Osteocyte (in vitro differentiated cells): ENCODE results near the gene CADPS2. TPM values are rescaled to one million over a fixed set of nuclear protein-coding genes. Genes with fewer than 3 reads are reported as not detected.

ENCODE experiments used
- DNase-seq: peaks from one replicate; pipeline ENCODE4 v3.0.0; 2021; ENCODE audit warnings: mixed read lengths; ENCODE audit not compliant: unreplicated experiment; ENCODE audit errors: extremely low spot score
- H3K27ac Mint-ChIP-seq: one replicate; pipeline ENCODE4 v1.8.0; 2021; ENCODE audit warnings: mild to moderate bottlenecking, mixed read lengths; ENCODE audit not compliant: unreplicated experiment
- H3K27me3 Mint-ChIP-seq: one replicate; pipeline ENCODE4 v1.8.0; 2021; ENCODE audit warnings: mixed read lengths; ENCODE audit not compliant: unreplicated experiment
- H3K36me3 Mint-ChIP-seq: one replicate; pipeline ENCODE4 v1.8.0; 2021; ENCODE audit warnings: mixed read lengths; ENCODE audit not compliant: unreplicated experiment
- H3K4me1 Mint-ChIP-seq: one replicate; pipeline ENCODE4 v1.8.0; 2021; ENCODE audit warnings: mixed read lengths; ENCODE audit not compliant: unreplicated experiment
- H3K4me3 Mint-ChIP-seq: one replicate; pipeline ENCODE4 v1.8.0; 2021; ENCODE audit warnings: mild to moderate bottlenecking, moderate library complexity, mixed read lengths; ENCODE audit not compliant: unreplicated experiment
- H3K9me3 Mint-ChIP-seq: one replicate; pipeline ENCODE4 v1.8.0; 2021; ENCODE audit warnings: mixed read lengths; ENCODE audit not compliant: unreplicated experiment
- total RNA-seq: library from RNA; stranded (reverse); gene quantifications from 2 replicates; pipeline ENCODE4 v1.2.1, GENCODE V29; 2021
- TF ChIP-seq, protein P1 (sequence below): fragments of 200-600 bp; sonication (generic); IDR thresholded peaks from 2 replicates; pipeline ENCODE4 v1.5.0; 2021; ENCODE audit warnings: antibody characterized with exemption, mild to moderate bottlenecking, moderate library complexity

CADPS2 gene
- total RNA-seq, 1 donor from 2014 or later: 0.81 TPM

DNA sequence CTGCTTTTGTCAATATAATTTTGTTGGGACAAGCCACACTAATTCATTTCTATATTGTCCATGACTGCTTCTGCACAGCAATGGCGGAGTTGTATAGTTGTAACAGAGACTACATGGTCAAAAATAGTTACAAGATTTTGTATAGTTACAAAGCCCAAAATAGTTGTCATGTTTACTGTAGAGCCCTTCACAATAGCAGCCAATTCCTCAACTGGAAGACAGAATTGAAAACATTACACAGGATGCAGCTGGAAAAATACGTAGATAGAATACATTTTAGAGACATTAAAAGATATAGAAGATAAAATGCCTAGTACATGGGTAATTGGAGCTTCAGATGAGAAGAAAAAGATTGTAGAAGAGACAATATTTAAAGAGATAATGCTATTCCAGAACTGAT, 425.3 kb downstream of the CADPS2 start:
- Mint-ChIP-seq H3K27ac (no peak overlapping the region), H3K36me3 (no peaks in the 10 kb centered on the region)

DNA sequence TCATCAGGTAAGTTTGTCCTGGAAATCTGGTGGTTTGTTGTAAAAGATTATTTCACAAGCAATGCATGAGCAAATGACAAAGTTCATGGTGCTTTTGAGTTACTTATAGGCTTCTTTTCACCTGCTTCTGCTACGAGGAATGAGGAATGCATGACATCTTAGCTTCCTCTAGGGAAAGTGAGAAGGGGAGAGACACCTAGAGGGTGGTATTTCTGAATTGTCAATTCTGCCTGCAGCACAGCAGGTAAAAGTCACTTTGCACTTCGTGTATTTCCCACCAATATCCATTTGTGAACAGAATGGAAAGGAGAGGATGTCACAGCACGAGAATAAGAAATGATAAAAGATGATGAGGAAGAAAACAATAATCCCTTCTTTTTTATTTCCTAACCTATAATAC, 428.3 kb downstream of the CADPS2 start:
- H3K4me1 Mint-ChIP-seq: no peaks in the 10 kb centered on the region
- H3K9me3 Mint-ChIP-seq: no peaks in the 10 kb centered on the region
- H3K27ac Mint-ChIP-seq: no peak overlapping the region
- H3K4me3 Mint-ChIP-seq: no peak overlapping the region
- TF ChIP-seq, protein P1, sequence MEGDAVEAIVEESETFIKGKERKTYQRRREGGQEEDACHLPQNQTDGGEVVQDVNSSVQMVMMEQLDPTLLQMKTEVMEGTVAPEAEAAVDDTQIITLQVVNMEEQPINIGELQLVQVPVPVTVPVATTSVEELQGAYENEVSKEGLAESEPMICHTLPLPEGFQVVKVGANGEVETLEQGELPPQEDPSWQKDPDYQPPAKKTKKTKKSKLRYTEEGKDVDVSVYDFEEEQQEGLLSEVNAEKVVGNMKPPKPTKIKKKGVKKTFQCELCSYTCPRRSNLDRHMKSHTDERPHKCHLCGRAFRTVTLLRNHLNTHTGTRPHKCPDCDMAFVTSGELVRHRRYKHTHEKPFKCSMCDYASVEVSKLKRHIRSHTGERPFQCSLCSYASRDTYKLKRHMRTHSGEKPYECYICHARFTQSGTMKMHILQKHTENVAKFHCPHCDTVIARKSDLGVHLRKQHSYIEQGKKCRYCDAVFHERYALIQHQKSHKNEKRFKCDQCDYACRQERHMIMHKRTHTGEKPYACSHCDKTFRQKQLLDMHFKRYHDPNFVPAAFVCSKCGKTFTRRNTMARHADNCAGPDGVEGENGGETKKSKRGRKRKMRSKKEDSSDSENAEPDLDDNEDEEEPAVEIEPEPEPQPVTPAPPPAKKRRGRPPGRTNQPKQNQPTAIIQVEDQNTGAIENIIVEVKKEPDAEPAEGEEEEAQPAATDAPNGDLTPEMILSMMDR: no peak
- H3K36me3 Mint-ChIP-seq: no peaks in the 10 kb centered on the region
- no peak for DNase-seq
- H3K27me3 Mint-ChIP-seq: peaks cover 7% of the 10 kb centered on the region

More for the DNA sequence above, 425.3 kb downstream of the CADPS2 start:
- Mint-ChIP-seq H3K27me3 (peaks cover 10% of the 10 kb centered on the region), H3K4me3 (no peak overlapping the region), H3K4me1 (no peaks in the 10 kb centered on the region), H3K9me3 (no peaks in the 10 kb centered on the region)
- no peak for DNase-seq
- TF ChIP-seq, protein P1: no peak

DNA sequence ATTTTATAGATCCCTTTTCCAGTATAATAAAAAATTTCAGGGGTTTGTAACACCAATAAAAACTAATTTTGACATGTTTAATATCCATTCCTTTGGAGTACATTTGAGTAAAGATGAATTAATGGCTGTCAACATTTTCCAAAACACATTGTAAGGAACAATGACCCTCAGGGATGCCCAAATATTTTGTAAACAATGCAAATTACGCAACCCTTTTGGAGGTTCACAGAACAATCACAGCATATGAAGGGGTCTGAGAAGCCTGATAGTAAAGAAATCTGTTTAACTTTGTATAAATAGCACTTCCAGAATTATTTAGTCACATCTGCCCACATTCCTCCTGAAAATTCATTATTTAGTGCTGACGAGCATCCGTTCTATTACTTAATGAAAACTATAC, 428.9 kb downstream of the CADPS2 start:
- DNase-seq: no peak
- H3K4me3 Mint-ChIP-seq: no peak overlapping the region
- TF ChIP-seq, protein P1: no peak
- H3K9me3 Mint-ChIP-seq: no peaks in the 10 kb centered on the region
- no peak overlapping the region for H3K27ac Mint-ChIP-seq
- H3K36me3 Mint-ChIP-seq: no peaks in the 10 kb centered on the region
- H3K27me3 Mint-ChIP-seq: peaks cover 7% of the 10 kb centered on the region
- no peaks in the 10 kb centered on the region for H3K4me1 Mint-ChIP-seq

DNA sequence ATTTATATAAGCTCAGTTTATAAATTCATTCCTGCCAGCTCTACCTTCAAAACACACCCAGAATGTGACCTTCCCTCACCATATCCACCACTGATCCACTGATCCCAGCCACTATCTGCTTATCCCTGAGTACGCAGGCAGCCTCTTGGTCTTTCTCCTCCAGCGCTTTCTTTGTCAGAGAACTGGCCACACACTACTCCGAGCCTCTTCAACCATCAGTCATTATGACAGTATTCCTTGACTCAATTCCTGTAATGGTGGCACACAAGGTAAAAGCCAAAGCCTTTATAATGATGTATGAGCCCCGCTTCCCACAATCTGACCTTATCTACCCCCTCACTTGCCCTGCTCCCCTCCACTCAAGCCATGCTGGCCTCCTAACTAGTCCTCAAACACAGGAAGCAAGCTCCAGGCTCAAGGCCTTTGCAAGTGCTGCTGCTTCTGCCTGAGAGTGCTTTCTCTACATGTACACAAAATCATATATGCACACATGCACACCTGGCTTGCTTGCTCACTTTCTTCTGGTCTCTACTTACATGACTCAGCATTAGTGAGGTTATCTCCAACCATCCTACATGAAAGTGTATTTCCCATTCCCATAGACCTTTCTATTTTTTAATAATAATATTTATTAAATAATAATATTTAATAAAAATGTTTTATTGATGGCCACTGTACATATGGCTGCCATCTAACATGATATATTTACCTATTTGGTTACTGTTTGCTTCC, 431.3 kb downstream of the CADPS2 start:
- Mint-ChIP-seq H3K4me3 (no peak overlapping the region), H3K27me3 (peaks cover 4% of the 10 kb centered on the region), H3K4me1 (no peaks in the 10 kb centered on the region), H3K9me3 (no peaks in the 10 kb centered on the region), H3K36me3 (no peaks in the 10 kb centered on the region), H3K27ac (no peak overlapping the region)
- TF ChIP-seq, protein P1: no peak
- no peak for DNase-seq

DNA sequence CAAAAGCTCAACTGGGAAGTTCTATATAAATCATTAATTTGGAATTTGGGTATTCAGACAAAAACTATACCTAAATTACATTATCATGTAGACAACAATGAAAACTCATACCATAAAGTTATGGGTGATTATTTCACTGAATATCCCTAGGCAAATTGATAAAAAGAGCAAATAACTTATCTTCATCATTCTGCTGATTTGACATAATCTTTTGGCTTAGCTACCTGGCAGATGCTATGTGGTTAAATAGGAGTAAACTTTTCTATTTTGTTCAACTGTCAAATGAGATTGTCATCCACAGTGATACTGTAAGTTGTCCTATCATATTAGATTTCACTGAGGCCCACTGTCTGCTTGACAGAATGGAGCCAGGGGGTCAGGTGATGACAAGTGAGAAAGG, 432.8 kb downstream of the CADPS2 start:
- no peaks in the 10 kb centered on the region for H3K4me1 Mint-ChIP-seq
- no peaks in the 10 kb centered on the region for H3K9me3 Mint-ChIP-seq
- no peaks in the 10 kb centered on the region for H3K36me3 Mint-ChIP-seq
- H3K4me3 Mint-ChIP-seq: no peak overlapping the region
- peaks cover 4% of the 10 kb centered on the region for H3K27me3 Mint-ChIP-seq
- no peak for DNase-seq
- TF ChIP-seq, protein P1: no peak
- H3K27ac Mint-ChIP-seq: no peak overlapping the region
